Astrocyte (in vitro differentiated cells and primary cell): Measurements from ENCODE around the gene CYTH3. TPM values are rescaled to one million over a fixed set of nuclear protein-coding genes. Genes with fewer than 3 reads are reported as not detected.

Source experiments
- DNase-seq: peaks from one replicate; pipeline ENCODE4 v3.0.0-alpha.2; 2010; ENCODE audit warnings: low read depth
- FAIRE-seq: peaks from 2 replicates; lab custom pipeline; 2011; peaks lifted over from hg19 to GRCh38; lab: Jason Lieb, UNC
- H2AFZ ChIP-seq: 2 replicates; pipeline ENCODE4 v1.6.0; 2012; ENCODE audit warnings: low read depth, low read length, inconsistent platforms
- H3K27ac ChIP-seq: 2 replicates; pipeline ENCODE4 v1.5.1; 2011; ENCODE audit warnings: low read depth, low read length, inconsistent platforms
- H3K27me3 ChIP-seq: 2 replicates; pipeline ENCODE4 v1.6.0; 2011; ENCODE audit warnings: low read length, inconsistent platforms; ENCODE audit not compliant: insufficient read depth
- H3K36me3 ChIP-seq: 2 replicates; pipeline ENCODE4 v1.5.1; 2011; ENCODE audit warnings: low read length, inconsistent platforms; ENCODE audit not compliant: insufficient read depth
- H3K4me1 ChIP-seq: 2 replicates; pipeline ENCODE4 v1.5.1; 2011; ENCODE audit warnings: low read length, inconsistent platforms; ENCODE audit not compliant: insufficient read depth
- H3K4me2 ChIP-seq: 2 replicates; pipeline ENCODE4 v1.6.0; 2012; ENCODE audit warnings: low read length, inconsistent platforms
- H3K4me3 ChIP-seq: 2 replicates; pipeline ENCODE4 v1.5.1; 2011; ENCODE audit warnings: low read depth, mild to moderate bottlenecking, low read length, inconsistent platforms; ENCODE audit not compliant: insufficient read depth
- H3K79me2 ChIP-seq: 2 replicates; pipeline ENCODE4 v1.6.0; 2012; ENCODE audit warnings: mild to moderate bottlenecking, low read length, inconsistent platforms; ENCODE audit not compliant: insufficient read depth
- H3K9ac ChIP-seq: 2 replicates; pipeline ENCODE4 v1.6.0; 2012; ENCODE audit warnings: mild to moderate bottlenecking, low read length, inconsistent platforms
- H3K9me3 ChIP-seq: 2 replicates; pipeline ENCODE4 v1.5.1; 2012; ENCODE audit warnings: low read depth, mild to moderate bottlenecking, low read length, inconsistent platforms; ENCODE audit not compliant: insufficient read depth
- H4K20me1 ChIP-seq: 2 replicates; pipeline ENCODE4 v1.6.0; 2012; ENCODE audit warnings: low read length, inconsistent platforms; ENCODE audit not compliant: insufficient read depth
- H3K27ac Mint-ChIP-seq: one replicate; pipeline ENCODE4 v1.8.0; 2021; ENCODE audit warnings: mild to moderate bottlenecking, mixed read lengths; ENCODE audit not compliant: unreplicated experiment
- H3K27me3 Mint-ChIP-seq: one replicate; pipeline ENCODE4 v1.8.0; 2021; ENCODE audit warnings: low read depth, mixed read lengths; ENCODE audit not compliant: unreplicated experiment
- H3K36me3 Mint-ChIP-seq: one replicate; pipeline ENCODE4 v1.8.0; 2021; ENCODE audit warnings: low read depth, mixed read lengths; ENCODE audit not compliant: unreplicated experiment
- H3K4me1 Mint-ChIP-seq: one replicate; pipeline ENCODE4 v1.8.0; 2021; ENCODE audit warnings: low read depth, mixed read lengths; ENCODE audit not compliant: unreplicated experiment
- H3K4me3 Mint-ChIP-seq: one replicate; pipeline ENCODE4 v1.8.0; 2021; ENCODE audit warnings: mild to moderate bottlenecking, moderate library complexity, mixed read lengths; ENCODE audit not compliant: unreplicated experiment
- H3K9me3 Mint-ChIP-seq: one replicate; pipeline ENCODE4 v1.8.0; 2021; ENCODE audit warnings: mild to moderate bottlenecking, mixed read lengths; ENCODE audit not compliant: unreplicated experiment
- EZH2 ChIP-seq: IDR thresholded peaks from 2 replicates; pipeline ENCODE4 v1.6.1; 2012; ENCODE audit warnings: mild to moderate bottlenecking, low read length, inconsistent platforms; ENCODE audit not compliant: insufficient read depth
- total RNA-seq: library from RNA; stranded (reverse); gene quantifications from 2 replicates; pipeline ENCODE4 v1.2.1, GENCODE V29; 2021
- TF ChIP-seq, protein P1 (sequence below): IDR thresholded peaks from 2 replicates; pipeline ENCODE4 v1.5.1; 2011; ENCODE audit warnings: low read depth, mild to moderate bottlenecking, inconsistent platforms, low read length, moderate library complexity; ENCODE audit not compliant: insufficient read depth

The CYTH3 gene
- total RNA-seq, 1 donor from 2014 or later, result 29.3 TPM

GRCh38 chr7:6273917-6274630, 1.6 kb upstream of the CYTH3 start:
- H3K27ac Mint-ChIP-seq, result no peak overlapping the region

DNA sequence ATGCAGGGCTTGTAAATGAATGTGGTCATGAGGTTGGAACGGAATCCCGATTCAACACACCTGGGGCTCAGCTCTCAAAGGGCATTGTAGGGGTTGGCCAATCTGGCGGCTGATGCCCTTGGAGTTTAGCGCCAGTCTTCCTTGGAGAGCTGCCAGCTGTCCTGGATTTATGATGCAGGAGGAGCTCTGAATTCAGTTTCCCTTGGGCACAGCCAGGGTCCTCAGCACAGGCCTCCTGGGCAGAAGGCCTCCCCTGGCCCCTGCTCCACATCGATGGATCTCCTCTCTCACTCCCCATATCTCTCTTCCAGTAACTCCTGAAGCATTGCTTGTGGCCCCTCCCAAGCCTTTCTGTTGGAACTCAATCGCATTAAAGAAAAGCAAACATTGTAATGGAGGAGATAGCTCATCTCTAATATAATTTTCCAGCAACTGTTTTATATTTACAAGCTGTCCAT, 985 bp upstream of the CYTH3 start:
- Mint-ChIP-seq H3K9me3 (no peaks in the 10 kb centered on the region), H3K27me3 (peaks cover 5% of the 10 kb centered on the region), H3K36me3 (no peaks in the 10 kb centered on the region), H3K4me1 (peaks cover 9% of the 10 kb centered on the region), H3K4me3 (peak overlapping the region; percentile 82), H3K27ac (peak overlapping the region; percentile 26)
- Histone ChIP-seq H3K4me2 (no peak overlapping the region), H3K9ac (no peak overlapping the region), H2AFZ (no peak overlapping the region), H3K9me3 (no peaks in the 10 kb centered on the region), H3K36me3 (no peaks in the 10 kb centered on the region), H3K79me2 (peaks cover 37% of the 10 kb centered on the region), H4K20me1 (peaks cover 28% of the 10 kb centered on the region), H3K4me3 (no peak overlapping the region), H3K27me3 (no peaks in the 10 kb centered on the region), H3K27ac (no peak overlapping the region), H3K4me1 (peaks cover 24% of the 10 kb centered on the region)
- no peak for DNase-seq
- no peak for TF ChIP-seq EZH2
- TF ChIP-seq, protein P1, sequence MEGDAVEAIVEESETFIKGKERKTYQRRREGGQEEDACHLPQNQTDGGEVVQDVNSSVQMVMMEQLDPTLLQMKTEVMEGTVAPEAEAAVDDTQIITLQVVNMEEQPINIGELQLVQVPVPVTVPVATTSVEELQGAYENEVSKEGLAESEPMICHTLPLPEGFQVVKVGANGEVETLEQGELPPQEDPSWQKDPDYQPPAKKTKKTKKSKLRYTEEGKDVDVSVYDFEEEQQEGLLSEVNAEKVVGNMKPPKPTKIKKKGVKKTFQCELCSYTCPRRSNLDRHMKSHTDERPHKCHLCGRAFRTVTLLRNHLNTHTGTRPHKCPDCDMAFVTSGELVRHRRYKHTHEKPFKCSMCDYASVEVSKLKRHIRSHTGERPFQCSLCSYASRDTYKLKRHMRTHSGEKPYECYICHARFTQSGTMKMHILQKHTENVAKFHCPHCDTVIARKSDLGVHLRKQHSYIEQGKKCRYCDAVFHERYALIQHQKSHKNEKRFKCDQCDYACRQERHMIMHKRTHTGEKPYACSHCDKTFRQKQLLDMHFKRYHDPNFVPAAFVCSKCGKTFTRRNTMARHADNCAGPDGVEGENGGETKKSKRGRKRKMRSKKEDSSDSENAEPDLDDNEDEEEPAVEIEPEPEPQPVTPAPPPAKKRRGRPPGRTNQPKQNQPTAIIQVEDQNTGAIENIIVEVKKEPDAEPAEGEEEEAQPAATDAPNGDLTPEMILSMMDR, result no peak
- no peak for FAIRE-seq

More at GRCh38 chr7:6273917-6274630, 1.6 kb upstream of the CYTH3 start:
- H3K9ac ChIP-seq, result no peak overlapping the region
- no peak overlapping the region for H2AFZ ChIP-seq
- H3K27me3 ChIP-seq, result no peaks in the 10 kb centered on the region
- Mint-ChIP-seq H3K4me3 (peak overlapping the region; percentile 82), H3K4me1 (peaks cover 10% of the 10 kb centered on the region), H3K9me3 (no peaks in the 10 kb centered on the region), H3K27me3 (peaks cover 5% of the 10 kb centered on the region), H3K36me3 (no peaks in the 10 kb centered on the region)
- no peak overlapping the region for H3K4me3 ChIP-seq
- H3K27ac ChIP-seq, result no peak overlapping the region
- DNase-seq (no peak), FAIRE-seq (no peak)
- no peaks in the 10 kb centered on the region for H3K9me3 ChIP-seq
- peaks cover 21% of the 10 kb centered on the region for H4K20me1 ChIP-seq
- H3K36me3 ChIP-seq, result no peaks in the 10 kb centered on the region
- peaks cover 24% of the 10 kb centered on the region for H3K4me1 ChIP-seq
- peaks cover 30% of the 10 kb centered on the region for H3K79me2 ChIP-seq
- H3K4me2 ChIP-seq, result no peak overlapping the region
- no peak for TF ChIP-seq EZH2
- TF ChIP-seq, protein P1, result no peak
